Measurements from ENCODE around the gene C1orf52.

Gene C1orf52

GRCh38 chr1:85223334-85223733, 36.1 kb downstream of the C1orf52 start:
- no peak for TF ChIP-seq CTCF (conservative IDR thresholded peaks at IDR 0.05; ENCODE audit: low read depth, low read length)
- no peak overlapping the region for H3K4me3 ChIP-seq (ENCODE audit: low read depth, low read length)
- DNase-seq (ENCODE audit: low read depth), result no peak

- no peak for DNase-seq (ENCODE audit: low read depth)
- no peak for TF ChIP-seq CTCF (conservative IDR thresholded peaks at IDR 0.05; ENCODE audit: low read depth, low read length)
- H3K4me3 ChIP-seq (ENCODE audit: low read depth, low read length), result no peak overlapping the region
Measured at GRCh38 chr1:85220756-85221201, 38.7 kb downstream of the C1orf52 start.

- no peak overlapping the region for H3K4me3 ChIP-seq (ENCODE audit: low read depth, low read length)
- no peak for TF ChIP-seq CTCF (conservative IDR thresholded peaks at IDR 0.05; ENCODE audit: low read depth, low read length)
- no peak for DNase-seq (ENCODE audit: low read depth)
Measured at GRCh38 chr1:85219853-85220610, 39.4 kb downstream of the C1orf52 start.

- DNase-seq (ENCODE audit: low read depth), result no peak
- no peak overlapping the region for H3K4me3 ChIP-seq (ENCODE audit: low read depth, low read length)
- no peak for TF ChIP-seq CTCF (conservative IDR thresholded peaks at IDR 0.05; ENCODE audit: low read depth, low read length)
Measured at GRCh38 chr1:85216697-85217096, 42.8 kb downstream of the C1orf52 start.

GRCh38 chr1:85214654-85215053, 44.8 kb downstream of the C1orf52 start:
- DNase-seq (ENCODE audit: low read depth), result no peak
- no peak overlapping the region for H3K4me3 ChIP-seq (ENCODE audit: low read depth, low read length)
- no peak for TF ChIP-seq CTCF (conservative IDR thresholded peaks at IDR 0.05; ENCODE audit: low read depth, low read length)

GRCh38 chr1:85208488-85208887, 51.0 kb downstream of the C1orf52 start:
- no peak overlapping the region for H3K4me3 ChIP-seq (ENCODE audit: low read depth, low read length)
- TF ChIP-seq CTCF (conservative IDR thresholded peaks at IDR 0.05; ENCODE audit: low read depth, low read length), result no peak
- no peak for DNase-seq (ENCODE audit: low read depth)

- DNase-seq (ENCODE audit: low read depth), result peak; percentile 36
Measured at GRCh38 chr1:85203573-85204171, 55.8 kb downstream of the C1orf52 start.

More at GRCh38 chr1:85203573-85204171, 55.8 kb downstream of the C1orf52 start:
- H3K4me3 ChIP-seq (ENCODE audit: low read depth, low read length), result no peak overlapping the region
- TF ChIP-seq CTCF (conservative IDR thresholded peaks at IDR 0.05; ENCODE audit: low read depth, low read length), result no peak

Data from choroid plexus epithelial cell (primary cell).